ENCODE measurements around the gene NEDD4L. TPM values are rescaled to one million over a fixed set of nuclear protein-coding genes. Genes with fewer than 3 reads are reported as not detected.

The NEDD4L gene
- polyA plus RNA-seq, 1 of the 3 experiments (the other 2 are of a cell fraction) = 13.2 TPM

DNA sequence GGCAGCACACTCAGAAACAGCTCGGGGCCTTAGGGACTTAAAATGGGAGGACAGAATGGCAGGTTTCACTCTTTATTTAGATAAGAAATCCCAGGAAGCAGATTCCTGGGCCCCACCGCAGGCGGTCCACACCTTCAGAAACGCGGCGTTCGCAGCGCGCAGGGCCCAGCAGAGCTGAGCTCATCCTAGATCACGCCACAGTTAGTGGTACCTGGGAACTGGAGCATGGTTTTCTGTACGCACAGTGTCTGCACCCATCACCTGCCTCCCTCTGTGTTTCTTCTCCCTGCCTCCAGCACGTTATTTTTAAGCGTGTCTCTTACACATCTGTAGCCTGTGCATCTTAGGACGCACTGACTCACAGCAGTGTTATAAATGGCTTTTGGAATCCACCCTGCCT lies 342.8 kb downstream of the NEDD4L start (continued):
- TF ChIP-seq, protein P1, sequence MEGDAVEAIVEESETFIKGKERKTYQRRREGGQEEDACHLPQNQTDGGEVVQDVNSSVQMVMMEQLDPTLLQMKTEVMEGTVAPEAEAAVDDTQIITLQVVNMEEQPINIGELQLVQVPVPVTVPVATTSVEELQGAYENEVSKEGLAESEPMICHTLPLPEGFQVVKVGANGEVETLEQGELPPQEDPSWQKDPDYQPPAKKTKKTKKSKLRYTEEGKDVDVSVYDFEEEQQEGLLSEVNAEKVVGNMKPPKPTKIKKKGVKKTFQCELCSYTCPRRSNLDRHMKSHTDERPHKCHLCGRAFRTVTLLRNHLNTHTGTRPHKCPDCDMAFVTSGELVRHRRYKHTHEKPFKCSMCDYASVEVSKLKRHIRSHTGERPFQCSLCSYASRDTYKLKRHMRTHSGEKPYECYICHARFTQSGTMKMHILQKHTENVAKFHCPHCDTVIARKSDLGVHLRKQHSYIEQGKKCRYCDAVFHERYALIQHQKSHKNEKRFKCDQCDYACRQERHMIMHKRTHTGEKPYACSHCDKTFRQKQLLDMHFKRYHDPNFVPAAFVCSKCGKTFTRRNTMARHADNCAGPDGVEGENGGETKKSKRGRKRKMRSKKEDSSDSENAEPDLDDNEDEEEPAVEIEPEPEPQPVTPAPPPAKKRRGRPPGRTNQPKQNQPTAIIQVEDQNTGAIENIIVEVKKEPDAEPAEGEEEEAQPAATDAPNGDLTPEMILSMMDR (IDR thresholded peaks at IDR 0.05) = no peak
- TF ChIP-seq MAX (IDR thresholded peaks at IDR 0.05; ENCODE audit: low read depth) (no peak), TCF12 (IDR thresholded peaks at IDR 0.05) (no peak), RFX5 (IDR thresholded peaks at IDR 0.05; ENCODE audit: low read length) (no peak)

- no peak overlapping the region for H2AFZ ChIP-seq (ENCODE audit: low read depth)
- peaks cover 0 to 21% of the 10 kb centered on the region in 2 experiments; a peak in 1 of 4 replicates for H3K4me1 ChIP-seq (ENCODE audit: control insufficient read depth in 1 of 2, insufficient read depth in 2 of 2, low read depth in 1 of 2, low read length in 1 of 2)
- H3K9ac ChIP-seq = no peak overlapping the region
- H3K36me3 ChIP-seq (replicated peaks in 1 of 2; ENCODE audit: control insufficient read depth in 1 of 2, insufficient read depth in 2 of 2, low read length in 1 of 2) = peaks cover 0 to 4% of the 10 kb centered on the region in 2 experiments
- no peaks in the 10 kb centered on the region for H3K79me2 ChIP-seq (ENCODE audit: insufficient read depth)
- DNase-seq = no peak
- no peak overlapping the region for H3K4me2 ChIP-seq
- ChIA-PET CTCF (no interaction called here), POLR2A (no interaction called here)
- H3K27me3 ChIP-seq (ENCODE audit: insufficient read depth) = no peaks in the 10 kb centered on the region
- WGBS (ENCODE audit: low lambda C conversion rate) = 92% methylated on average over 5 of the region's 5 CpGs
- H3K9me2 ChIP-seq = no peaks in the 10 kb centered on the region
- H4K20me1 ChIP-seq (ENCODE audit: insufficient read depth) = no peaks in the 10 kb centered on the region
- no peaks in the 10 kb centered on the region for H3F3A ChIP-seq (replicated peaks; ENCODE audit: insufficient read depth)
- H3K4me3 ChIP-seq (ENCODE audit: low read depth in 2 of 2, low read length in 1 of 2) = no peak overlapping the region
- TF ChIP-seq, protein P1 (IDR thresholded peaks at IDR 0.05) = no peak
- H3K9me3 ChIP-seq = no peaks in the 10 kb centered on the region
- H3K27ac ChIP-seq (ENCODE audit: low read depth in 2 of 2, low read length in 1 of 2) = no peak overlapping the region
Observed at GRCh38 chr18:58387716-58388115, 343.7 kb downstream of the NEDD4L start.

- Histone ChIP-seq H3K4me3 (ENCODE audit: low read depth in 2 of 2, low read length in 1 of 2) (no peak overlapping the region), H3K4me2 (no peak overlapping the region), H3F3A (replicated peaks; ENCODE audit: insufficient read depth) (no peaks in the 10 kb centered on the region), H3K36me3 (replicated peaks in 1 of 2; ENCODE audit: control insufficient read depth in 1 of 2, insufficient read depth in 2 of 2, low read length in 1 of 2) (peaks cover 0 to 4% of the 10 kb centered on the region in 2 experiments), H3K27ac (ENCODE audit: low read depth in 2 of 2, low read length in 1 of 2) (no peak overlapping the region), H2AFZ (ENCODE audit: low read depth) (no peak overlapping the region), H3K79me2 (ENCODE audit: insufficient read depth) (no peaks in the 10 kb centered on the region), H3K9ac (no peak overlapping the region), H3K9me3 (no peaks in the 10 kb centered on the region), H3K9me2 (no peaks in the 10 kb centered on the region), H4K20me1 (ENCODE audit: insufficient read depth) (no peaks in the 10 kb centered on the region), H3K4me1 (ENCODE audit: control insufficient read depth in 1 of 2, insufficient read depth in 2 of 2, low read depth in 1 of 2, low read length in 1 of 2) (peaks cover 0 to 21% of the 10 kb centered on the region in 2 experiments; a peak in 1 of 4 replicates), H3K27me3 (ENCODE audit: insufficient read depth) (no peaks in the 10 kb centered on the region)
- ChIA-PET POLR2A (no interaction called here), CTCF (no interaction called here)
- no peak for DNase-seq
- TF ChIP-seq NFIC (IDR thresholded peaks at IDR 0.05; ENCODE audit: borderline replicate concordance) (no peak), FOSL2 (IDR thresholded peaks at IDR 0.05; ENCODE audit: borderline replicate concordance, low read depth) (no peak), EZH2phosphoT487 (IDR thresholded peaks at IDR 0.05; ENCODE audit: borderline replicate concordance, low read depth) (no peak), ELF1 (IDR thresholded peaks at IDR 0.05) (no peak), SIN3A (IDR thresholded peaks at IDR 0.05; ENCODE audit: borderline replicate concordance, low read depth, low read length) (no peak), MEF2A (IDR thresholded peaks at IDR 0.05; ENCODE audit: borderline replicate concordance, low read depth) (no peak), GATA2 (CRISPR knock-in tag; IDR thresholded peaks at IDR 0.05) (no peak)
- 95% methylated on average over 14 of the region's 14 CpGs for WGBS (ENCODE audit: low lambda C conversion rate)
Observed at GRCh38 chr18:58388736-58389135, 344.7 kb downstream of the NEDD4L start.

All from SK-N-SH (cell line).